NCI-H748 (cell line): ENCODE results near the gene LSG1.
"Not testable (repeated sequence)": the region's sequence is repeated elsewhere in the genome, so short reads cannot be mapped to it uniquely, and the experiment has no call there.

Experiments used
- DNase-seq: peaks from one replicate; lab custom pipeline; 2025; ENCODE audit not compliant: unreplicated experiment; lab: John Stamatoyannopoulos, UW

LSG1 gene

GRCh38 chr3:194619741-194620140, 52.2 kb downstream of the LSG1 start:
- no peak for DNase-seq

GRCh38 chr3:194618858-194619608, 53.0 kb downstream of the LSG1 start:
- no peak for DNase-seq

- DNase-seq, result no peak
Measured at GRCh38 chr3:194617827-194618226, 54.2 kb downstream of the LSG1 start.

GRCh38 chr3:194617143-194617671, 54.8 kb downstream of the LSG1 start:
- no peak for DNase-seq

- no peak for DNase-seq
Measured at GRCh38 chr3:194615226-194615625, 56.8 kb downstream of the LSG1 start.

GRCh38 chr3:194612221-194612620, 59.8 kb downstream of the LSG1 start:
- no peak for DNase-seq

- DNase-seq, result no peak
Measured at GRCh38 chr3:194610689-194611088, 61.3 kb downstream of the LSG1 start.

- DNase-seq, result no peak
Measured at GRCh38 chr3:194609601-194610000, 62.4 kb downstream of the LSG1 start.

GRCh38 chr3:194608981-194609380, 63.0 kb downstream of the LSG1 start:
- no peak for DNase-seq

- no peak for DNase-seq
Measured at GRCh38 chr3:194607592-194608389, 64.2 kb downstream of the LSG1 start.

GRCh38 chr3:194606941-194607340, 65.0 kb downstream of the LSG1 start:
- no peak for DNase-seq

- DNase-seq, result no peak
Measured at GRCh38 chr3:194606163-194606562, 65.8 kb downstream of the LSG1 start.

- not testable (repeated sequence) for DNase-seq
Measured at GRCh38 chr3:194605314-194605713, 66.7 kb downstream of the LSG1 start.

- no peak for DNase-seq
Measured at GRCh38 chr3:194604837-194605236, 67.2 kb downstream of the LSG1 start.

- no peak for DNase-seq
Measured at GRCh38 chr3:194604126-194604525, 67.9 kb downstream of the LSG1 start.

- DNase-seq, result no peak
Measured at GRCh38 chr3:194602669-194603171, 69.3 kb downstream of the LSG1 start.

- no peak for DNase-seq
Measured at GRCh38 chr3:194598771-194599557, 73.0 kb downstream of the LSG1 start.

- no peak for DNase-seq
Measured at GRCh38 chr3:194596906-194597305, 75.1 kb downstream of the LSG1 start.

- no peak for DNase-seq
Measured at GRCh38 chr3:194592798-194593752, 78.9 kb downstream of the LSG1 start.
